Sigmoid colon (tissue), 7 donors: Measurements from ENCODE around the gene ALOX12. TPM values are rescaled to one million over a fixed set of nuclear protein-coding genes. Genes with fewer than 3 reads are reported as not detected.

Source experiments
- DNase-seq: peaks from one replicate; pipeline ENCODE4 v3.0.0-alpha.2; 2019
- H3K27ac ChIP-seq, 4 donors: fragments of 200-600 bp; sonication (generic); one replicate each; pipeline ENCODE4 v1.5.1; 2016 to 2019; ENCODE audit warnings: mild to moderate bottlenecking in 1 of 4
- H3K27me3 ChIP-seq, 3 donors: fragments of 200-600 bp; sonication (generic); one replicate each; pipeline ENCODE4 v1.5.1; 2019; ENCODE audit warnings: mild to moderate bottlenecking in 1 of 3
- H3K36me3 ChIP-seq, 4 donors: fragments of 200-600 bp; sonication (generic); one replicate each; pipeline ENCODE4 v1.5.1; 2016 to 2019
- H3K4me1 ChIP-seq, 4 donors: fragments of 200-600 bp; sonication (generic); one replicate each; pipeline ENCODE4 v1.5.1; 2017 to 2019
- H3K4me3 ChIP-seq, 4 donors: fragments of 200-600 bp; sonication (generic); one replicate each; pipeline ENCODE4 v1.5.1; 2017 to 2019; ENCODE audit warnings: mild to moderate bottlenecking in 2 of 4, moderate library complexity in 1 of 4
- H3K9me3 ChIP-seq, 4 donors: fragments of 200-600 bp in 3 of 4; sonication (generic) in 3 of 4; one replicate each; pipeline versions ENCODE4 v1.5.1 to v1.6.1; 2013 to 2019
- EP300 ChIP-seq, 4 donors: sonication (generic); formaldehyde crosslinking; IDR thresholded peaks; one replicate each; pipeline ENCODE4 v1.6.1; 2017; ENCODE audit warnings: antibody characterized with exemption in 4 of 4
- POLR2A ChIP-seq, 2 donors: fragments of 450-650 bp; IDR thresholded peaks; one replicate each; pipeline ENCODE4 v1.6.1; 2016; ENCODE audit warnings: antibody characterized with exemption in 2 of 2, mild to moderate bottlenecking in 2 of 2, moderate library complexity in 2 of 2
- POLR2AphosphoS5 ChIP-seq, 4 donors: sonication (generic); formaldehyde crosslinking; IDR thresholded peaks; one replicate each; pipeline ENCODE4 v1.6.1; 2017; ENCODE audit warnings: antibody characterized with exemption in 4 of 4
- WGBS, 2 donors: extraction: QIAGEN DNeasy Blood & Tissue Kit; methylation state at CpG; one replicate each; pipeline ENCODE4 v1.1.7; 2013; 5-methylcytosine and 5-hydroxymethylcytosine counted together
- intact Hi-C: fragments of 100-400 bp; cut with DNase I; formaldehyde crosslinking; loops from one replicate; pipeline ENCODE4 v1.15.1; 2023
- polyA plus RNA-seq, 3 donors: library from polyadenylated mRNA; stranded (reverse); fragments of 200-250 nt; gene quantifications; one replicate each; pipeline ENCODE4 v1.2.3, GENCODE V29; 2013
- total RNA-seq, 4 donors: library from RNA; depleted of rRNA; stranded (reverse); fragments of >200 nt; gene quantifications; one replicate each; pipeline ENCODE4 v1.1.0, GENCODE V29; 2016
- TF ChIP-seq, protein P1 (sequence below), 4 experiments: fragments of 450-650 bp in 3 of 4; fragments of 200-600 bp in 1 of 4; IDR thresholded peaks; one replicate each; pipeline ENCODE4 v1.5.1; 2016 to 2019; ENCODE audit warnings: antibody characterized with exemption in 4 of 4, mild to moderate bottlenecking in 3 of 4, moderate library complexity in 2 of 4
- donor health status: healthy with polysubstance abuse.
- donor health status: Bipolar disorder and iron deficiency.
- donor health status: healthy.

The ALOX12 gene
- total and polyA plus RNA-seq, 7 donors: not detected

DNA sequence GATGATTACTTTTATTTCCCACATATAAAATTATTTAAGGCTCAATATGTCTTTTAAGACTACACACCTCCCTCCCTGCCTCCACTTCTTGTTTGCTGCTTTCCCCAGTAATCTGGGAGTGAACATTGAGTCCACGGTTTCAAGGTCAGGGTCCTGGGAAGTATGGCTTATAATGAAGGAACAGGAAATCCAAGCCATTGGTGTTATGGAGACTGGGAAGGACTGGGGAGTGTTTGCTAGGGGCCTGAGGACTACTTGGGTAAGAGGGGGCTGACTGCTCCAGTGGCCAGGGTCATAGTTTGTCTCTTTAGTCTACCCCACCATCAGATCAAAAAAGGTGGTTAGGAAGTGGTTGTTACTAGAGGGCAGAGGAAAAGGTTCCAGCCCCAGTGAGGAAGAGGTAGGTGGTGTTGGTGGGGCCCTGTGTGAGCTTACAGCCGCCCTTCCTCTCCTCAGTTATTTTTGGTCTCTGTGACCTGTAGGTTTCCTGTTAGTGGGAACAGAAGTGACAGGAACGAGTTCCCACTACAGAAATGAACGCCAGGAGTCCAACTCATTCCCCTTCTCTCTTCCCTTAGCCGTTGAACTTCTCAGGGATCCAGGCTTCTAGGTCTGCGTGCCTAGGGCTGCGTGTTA, 39.2 kb downstream of the ALOX12 start:
- no peak for DNase-seq
- intact Hi-C loops: no loop called here
- Histone ChIP-seq H3K36me3 (no peaks in the 10 kb centered on the region), H3K27me3 (peaks cover 0 to 2% (median 0%) of the 10 kb centered on the region in 3 donors), H3K27ac (peak overlapping the region; percentile 64 to 75 (median 70)), H3K9me3 (no peaks in the 10 kb centered on the region), H3K4me3 (peak overlapping the region; percentile 41 to 62 (median 53)), H3K4me1 (peaks cover 0 to 17% (median 15%) of the 10 kb centered on the region in 4 donors)
- WGBS, 2 donors: 6 to 8% methylated on average over 7 of the region's 7 CpGs
- TF ChIP-seq EP300 (IDR thresholded peaks at IDR 0.05) (no peak), POLR2AphosphoS5 (IDR thresholded peaks at IDR 0.05) (no peak), POLR2A (IDR thresholded peaks at IDR 0.05) (no peak)
- TF ChIP-seq, protein P1, sequence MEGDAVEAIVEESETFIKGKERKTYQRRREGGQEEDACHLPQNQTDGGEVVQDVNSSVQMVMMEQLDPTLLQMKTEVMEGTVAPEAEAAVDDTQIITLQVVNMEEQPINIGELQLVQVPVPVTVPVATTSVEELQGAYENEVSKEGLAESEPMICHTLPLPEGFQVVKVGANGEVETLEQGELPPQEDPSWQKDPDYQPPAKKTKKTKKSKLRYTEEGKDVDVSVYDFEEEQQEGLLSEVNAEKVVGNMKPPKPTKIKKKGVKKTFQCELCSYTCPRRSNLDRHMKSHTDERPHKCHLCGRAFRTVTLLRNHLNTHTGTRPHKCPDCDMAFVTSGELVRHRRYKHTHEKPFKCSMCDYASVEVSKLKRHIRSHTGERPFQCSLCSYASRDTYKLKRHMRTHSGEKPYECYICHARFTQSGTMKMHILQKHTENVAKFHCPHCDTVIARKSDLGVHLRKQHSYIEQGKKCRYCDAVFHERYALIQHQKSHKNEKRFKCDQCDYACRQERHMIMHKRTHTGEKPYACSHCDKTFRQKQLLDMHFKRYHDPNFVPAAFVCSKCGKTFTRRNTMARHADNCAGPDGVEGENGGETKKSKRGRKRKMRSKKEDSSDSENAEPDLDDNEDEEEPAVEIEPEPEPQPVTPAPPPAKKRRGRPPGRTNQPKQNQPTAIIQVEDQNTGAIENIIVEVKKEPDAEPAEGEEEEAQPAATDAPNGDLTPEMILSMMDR (IDR thresholded peaks at IDR 0.05): no peak

GRCh38 chr17:7035591-7036368, 39.9 kb downstream of the ALOX12 start, which contains the start of gene SLC16A13:
SLC16A13 (plus strand) TSS chr17:7036015; CDS start chr17:7036383, 368 bp downstream.
- peaks cover 0 to 17% (median 15%) of the 10 kb centered on the region in 4 donors for H3K4me1 ChIP-seq
- H3K4me3 ChIP-seq: peak within 1 kb of the TSS; percentile 41 to 62 (median 53)
- peak; percentile 55 to 64 (median 58) for TF ChIP-seq POLR2AphosphoS5 (IDR thresholded peaks at IDR 0.05)
- TF ChIP-seq EP300 (IDR thresholded peaks at IDR 0.05): no peak
- TF ChIP-seq POLR2A (IDR thresholded peaks at IDR 0.05): peak in 1 of 2 donors; percentile 43
- no peaks in the 10 kb centered on the region for H3K9me3 ChIP-seq
- H3K36me3 ChIP-seq: no peaks in the 10 kb centered on the region
- 1% methylated on average over 52 of the region's 52 CpGs for WGBS, 2 donors
- H3K27ac ChIP-seq: peak within 1 kb of the TSS; percentile 64 to 75 (median 70)
- intact Hi-C loops: no loop called here
- peaks cover 0 to 2% (median 0%) of the 10 kb centered on the region in 3 donors for H3K27me3 ChIP-seq
- peak; percentile 98 for DNase-seq

DNA sequence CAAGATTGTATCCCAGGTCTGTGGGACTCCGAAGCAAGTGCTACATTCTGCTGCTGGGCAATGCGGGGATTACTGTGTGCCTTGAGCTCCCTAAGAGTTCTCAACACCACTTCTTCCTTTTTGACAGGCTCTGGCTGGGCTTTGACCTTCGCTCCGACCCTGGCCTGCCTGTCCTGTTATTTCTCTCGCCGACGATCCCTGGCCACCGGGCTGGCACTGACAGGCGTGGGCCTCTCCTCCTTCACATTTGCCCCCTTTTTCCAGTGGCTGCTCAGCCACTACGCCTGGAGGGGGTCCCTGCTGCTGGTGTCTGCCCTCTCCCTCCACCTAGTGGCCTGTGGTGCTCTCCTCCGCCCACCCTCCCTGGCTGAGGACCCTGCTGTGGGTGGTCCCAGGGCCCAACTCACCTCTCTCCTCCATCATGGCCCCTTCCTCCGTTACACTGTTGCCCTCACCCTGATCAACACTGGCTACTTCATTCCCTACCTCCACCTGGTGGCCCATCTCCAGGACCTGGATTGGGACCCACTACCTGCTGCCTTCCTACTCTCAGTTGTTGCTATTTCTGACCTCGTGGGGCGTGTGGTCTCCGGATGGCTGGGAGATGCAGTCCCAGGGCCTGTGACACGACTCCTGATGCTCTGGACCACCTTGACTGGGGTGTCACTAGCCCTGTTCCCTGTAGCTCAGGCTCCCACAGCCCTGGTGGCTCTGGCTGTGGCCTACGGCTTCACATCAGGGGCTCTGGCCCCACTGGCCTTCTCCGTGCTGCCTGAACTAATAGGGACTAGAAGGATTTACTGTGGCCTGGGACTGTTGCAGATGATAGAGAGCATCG, 42.4 kb downstream of the ALOX12 start:
- no peak for DNase-seq
- Histone ChIP-seq H3K4me1 (peaks cover 0 to 31% (median 26%) of the 10 kb centered on the region in 4 donors), H3K36me3 (no peaks in the 10 kb centered on the region), H3K27ac (no peak overlapping the region), H3K4me3 (no peak overlapping the region), H3K9me3 (no peaks in the 10 kb centered on the region), H3K27me3 (peaks cover 13 to 18% (median 15%) of the 10 kb centered on the region in 3 donors)
- TF ChIP-seq EP300 (IDR thresholded peaks at IDR 0.05) (no peak), POLR2AphosphoS5 (IDR thresholded peaks at IDR 0.05) (no peak), POLR2A (IDR thresholded peaks at IDR 0.05) (no peak)
- TF ChIP-seq, protein P1 (IDR thresholded peaks at IDR 0.05): no peak
- intact Hi-C loops: no loop called here
- 76 to 88% methylated on average over 19 of the region's 19 CpGs for WGBS, 2 donors

DNA sequence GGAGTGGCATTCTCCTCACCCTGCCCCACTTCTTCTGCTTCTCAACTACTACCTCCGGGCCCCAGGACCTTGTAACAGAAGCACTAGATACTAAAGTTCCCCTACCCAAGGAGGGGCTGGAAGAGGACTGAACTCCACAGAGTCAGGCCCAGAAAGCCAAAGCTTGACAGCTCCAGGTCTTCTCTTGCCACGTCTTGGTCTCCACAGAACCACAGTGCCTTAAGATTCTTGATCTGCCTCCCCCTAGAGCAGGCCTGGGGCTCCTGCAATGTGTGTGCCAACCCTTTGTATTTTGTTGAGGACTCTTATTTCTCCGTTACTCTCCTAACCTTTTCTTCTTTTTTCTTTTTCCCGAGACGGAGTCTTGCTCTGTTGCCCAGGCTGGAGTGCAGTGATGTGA, 44.0 kb downstream of the ALOX12 start:
- H3K4me3 ChIP-seq: no peak overlapping the region
- no peak for DNase-seq
- H3K9me3 ChIP-seq: no peaks in the 10 kb centered on the region
- H3K36me3 ChIP-seq: no peaks in the 10 kb centered on the region
- peaks cover 0 to 39% (median 35%) of the 10 kb centered on the region in 4 donors for H3K4me1 ChIP-seq
- TF ChIP-seq, protein P1 (IDR thresholded peaks at IDR 0.05): no peak
- TF ChIP-seq POLR2A (IDR thresholded peaks at IDR 0.05): no peak
- no peak for TF ChIP-seq EP300 (IDR thresholded peaks at IDR 0.05)
- no peak for TF ChIP-seq POLR2AphosphoS5 (IDR thresholded peaks at IDR 0.05)
- H3K27ac ChIP-seq: no peak overlapping the region
- intact Hi-C loops: no loop called here
- 88 to 91% methylated on average over 5 of the region's 5 CpGs for WGBS, 2 donors
- peaks cover 16 to 34% (median 26%) of the 10 kb centered on the region in 3 donors for H3K27me3 ChIP-seq
